Testis (tissue), 2 donors: ENCODE data around the gene AIG1.

Experiments used
- POLR2A ChIP-seq: fragments of 450-650 bp; IDR thresholded peaks from one replicate; pipeline ENCODE4 v1.6.1; 2017; ENCODE audit warnings: antibody characterized with exemption, mild to moderate bottlenecking, moderate library complexity
- TF ChIP-seq, protein P1 (sequence below), 3 experiments: fragments of 450-650 bp in 2 of 3; fragments of 200-600 bp in 1 of 3; sonication (generic) in 1 of 3; IDR thresholded peaks; one replicate each; pipeline ENCODE4 v1.5.1; 2016 to 2019; ENCODE audit warnings: antibody characterized with exemption in 3 of 3, mild to moderate bottlenecking in 2 of 3, moderate library complexity in 1 of 3

DNA sequence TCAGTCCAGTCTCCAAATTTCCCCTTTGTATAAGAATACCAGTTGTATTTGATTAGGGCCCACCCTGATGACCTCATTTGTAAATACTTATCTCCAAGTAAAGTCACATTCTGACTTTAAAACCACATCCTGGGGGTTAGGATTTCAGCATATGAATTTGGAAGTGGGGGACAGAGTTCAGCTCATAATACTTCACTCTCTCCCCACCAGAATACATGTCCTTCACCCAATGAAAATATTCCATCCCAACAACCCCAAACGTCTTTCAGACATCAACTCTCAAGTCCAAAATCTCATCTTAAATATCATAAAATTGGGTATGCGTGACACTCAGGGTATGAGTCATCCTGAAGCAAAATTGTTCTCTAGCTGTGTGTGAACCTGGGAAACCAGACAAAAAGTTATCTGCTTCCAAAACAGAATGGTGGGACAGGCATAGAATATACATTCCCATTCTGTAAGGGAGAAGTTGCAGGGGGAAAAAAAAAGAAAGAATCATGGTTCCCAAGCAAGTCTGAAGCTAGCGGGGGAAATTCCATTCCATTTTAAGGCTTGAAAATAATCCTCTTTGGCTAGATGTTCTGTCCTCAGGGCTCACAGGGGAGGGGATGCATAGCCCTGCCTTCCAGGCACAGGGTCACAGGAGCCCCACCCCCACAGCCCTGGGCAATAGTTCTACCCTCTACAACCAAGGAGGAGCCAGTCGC is 275.9 kb downstream of the AIG1 start:
- TF ChIP-seq POLR2A, result no peak
- TF ChIP-seq, protein P1, sequence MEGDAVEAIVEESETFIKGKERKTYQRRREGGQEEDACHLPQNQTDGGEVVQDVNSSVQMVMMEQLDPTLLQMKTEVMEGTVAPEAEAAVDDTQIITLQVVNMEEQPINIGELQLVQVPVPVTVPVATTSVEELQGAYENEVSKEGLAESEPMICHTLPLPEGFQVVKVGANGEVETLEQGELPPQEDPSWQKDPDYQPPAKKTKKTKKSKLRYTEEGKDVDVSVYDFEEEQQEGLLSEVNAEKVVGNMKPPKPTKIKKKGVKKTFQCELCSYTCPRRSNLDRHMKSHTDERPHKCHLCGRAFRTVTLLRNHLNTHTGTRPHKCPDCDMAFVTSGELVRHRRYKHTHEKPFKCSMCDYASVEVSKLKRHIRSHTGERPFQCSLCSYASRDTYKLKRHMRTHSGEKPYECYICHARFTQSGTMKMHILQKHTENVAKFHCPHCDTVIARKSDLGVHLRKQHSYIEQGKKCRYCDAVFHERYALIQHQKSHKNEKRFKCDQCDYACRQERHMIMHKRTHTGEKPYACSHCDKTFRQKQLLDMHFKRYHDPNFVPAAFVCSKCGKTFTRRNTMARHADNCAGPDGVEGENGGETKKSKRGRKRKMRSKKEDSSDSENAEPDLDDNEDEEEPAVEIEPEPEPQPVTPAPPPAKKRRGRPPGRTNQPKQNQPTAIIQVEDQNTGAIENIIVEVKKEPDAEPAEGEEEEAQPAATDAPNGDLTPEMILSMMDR (IDR thresholded peaks at IDR 0.05), result no peak
